NCI-H2107 (cell line): Measurements from ENCODE around the gene FRMD4B.

Experiments used
- DNase-seq: peaks from one replicate; lab custom pipeline; 2025; lab: John Stamatoyannopoulos, UW

FRMD4B gene

DNA sequence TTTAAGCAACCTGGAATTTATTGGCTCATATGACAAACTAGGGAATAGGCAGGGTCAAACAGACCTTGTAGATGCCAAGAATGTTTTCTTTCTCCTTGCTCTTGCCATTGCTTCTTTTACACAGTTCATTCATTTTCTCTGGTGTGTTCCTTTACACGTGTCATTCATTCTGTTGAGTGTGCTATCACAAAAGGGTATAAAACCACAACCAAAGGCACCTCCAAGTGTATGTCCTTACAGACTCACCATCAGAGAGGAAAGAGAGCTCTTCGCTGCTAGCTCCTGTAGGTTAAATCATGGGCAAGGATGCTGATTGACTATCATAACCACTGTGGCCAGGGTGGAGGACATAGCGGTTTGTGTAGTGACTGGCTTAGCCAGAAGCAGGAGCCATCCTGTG lies 19.2 kb upstream of the FRMD4B start:
- no peak for DNase-seq

DNA sequence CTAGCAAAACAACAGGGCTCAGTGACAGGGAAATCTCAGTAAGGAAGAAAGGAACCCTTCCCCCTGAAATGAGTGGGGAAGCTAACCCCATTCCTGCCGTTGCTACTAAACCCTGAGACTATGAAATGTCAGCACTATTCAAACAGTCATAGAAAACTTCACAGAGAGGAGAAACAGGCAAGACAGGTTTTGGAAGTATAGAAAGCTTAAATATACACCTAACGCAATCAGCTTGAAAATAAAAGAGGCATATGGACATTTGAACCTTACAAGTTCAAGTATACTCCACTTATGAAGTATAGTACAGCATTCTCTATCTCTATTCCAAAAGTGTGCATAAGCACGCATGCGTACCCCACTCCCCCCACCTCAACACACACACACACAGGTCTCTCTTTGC lies 17.6 kb upstream of the FRMD4B start:
- no peak for DNase-seq

DNA sequence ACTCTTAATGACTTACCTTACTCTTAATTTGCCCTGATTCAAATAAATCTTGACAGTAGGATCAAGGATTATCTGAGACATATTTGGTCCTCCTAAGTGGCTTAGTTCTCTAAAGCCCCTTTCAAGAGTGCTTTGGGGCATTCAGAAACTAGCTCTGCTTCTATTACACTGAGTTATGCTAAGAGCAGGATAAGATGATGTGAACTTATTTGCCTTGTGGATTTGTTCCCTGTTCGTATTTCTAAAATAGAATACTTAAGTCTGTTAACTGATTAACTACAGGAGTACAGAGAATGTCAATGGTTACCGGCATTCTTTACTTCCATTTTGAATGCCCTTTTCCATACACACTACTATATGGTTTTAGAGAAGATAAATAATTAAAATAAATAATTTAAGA lies 14.8 kb upstream of the FRMD4B start:
- no peak for DNase-seq

DNA sequence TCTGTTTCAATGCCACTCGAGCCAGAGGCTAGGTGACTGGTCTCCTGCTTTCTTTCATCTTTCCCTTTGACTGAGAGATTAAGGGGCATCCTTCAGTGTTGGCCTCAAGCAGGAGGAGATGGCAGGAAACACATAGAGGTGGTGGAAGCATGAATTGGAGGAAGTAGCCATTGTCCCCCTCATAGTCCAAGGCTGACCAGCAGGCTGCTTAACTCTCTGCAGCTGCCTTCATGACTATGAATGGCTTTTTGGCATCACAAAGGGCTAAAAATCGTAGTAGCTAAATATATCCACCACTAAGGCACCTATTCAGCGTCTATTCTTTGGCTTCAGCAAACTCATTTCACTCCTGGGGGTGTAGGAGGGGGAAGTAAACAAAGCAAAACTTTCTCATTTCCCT lies 7.0 kb upstream of the FRMD4B start:
- DNase-seq, result no peak

DNA sequence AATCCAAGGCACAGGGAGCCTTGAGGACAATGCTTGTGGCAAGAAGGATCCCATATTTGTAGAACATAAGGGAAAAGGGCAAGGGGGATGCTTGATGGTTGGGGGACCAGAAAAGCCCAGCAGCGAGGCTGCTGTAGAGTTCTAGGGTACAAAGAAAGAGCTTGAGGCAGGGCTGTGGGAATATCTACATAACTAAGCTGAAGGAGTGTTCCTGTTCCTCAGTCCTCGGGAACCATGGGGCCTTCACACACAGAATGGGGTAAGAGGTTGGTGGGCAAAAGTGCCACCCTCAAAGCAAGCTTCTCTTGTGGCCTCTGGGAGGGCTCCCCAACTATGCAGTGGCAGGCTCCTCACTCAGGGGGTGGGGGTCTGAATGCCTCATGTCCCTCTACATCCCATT lies 6.5 kb upstream of the FRMD4B start:
- no peak for DNase-seq

DNA sequence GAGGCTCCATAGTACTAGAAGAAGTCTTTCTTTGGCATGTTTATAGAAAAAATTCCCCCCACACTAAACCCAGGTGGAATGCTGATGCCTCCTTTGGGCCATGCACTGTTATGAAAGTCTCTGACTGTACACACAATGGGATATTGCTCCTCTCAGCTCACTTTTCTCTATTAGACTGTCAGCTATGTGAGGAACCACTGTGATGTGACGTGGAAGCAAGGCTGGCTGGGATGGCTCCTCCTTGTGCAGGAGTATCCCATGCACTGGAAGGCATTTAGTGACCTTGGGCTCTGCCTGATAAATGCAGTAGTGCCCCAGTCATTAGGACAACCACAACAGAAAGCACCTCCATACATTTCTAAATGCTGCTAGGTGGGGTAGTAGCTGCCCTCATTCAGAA lies 5.7 kb upstream of the FRMD4B start:
- DNase-seq, result no peak

DNA sequence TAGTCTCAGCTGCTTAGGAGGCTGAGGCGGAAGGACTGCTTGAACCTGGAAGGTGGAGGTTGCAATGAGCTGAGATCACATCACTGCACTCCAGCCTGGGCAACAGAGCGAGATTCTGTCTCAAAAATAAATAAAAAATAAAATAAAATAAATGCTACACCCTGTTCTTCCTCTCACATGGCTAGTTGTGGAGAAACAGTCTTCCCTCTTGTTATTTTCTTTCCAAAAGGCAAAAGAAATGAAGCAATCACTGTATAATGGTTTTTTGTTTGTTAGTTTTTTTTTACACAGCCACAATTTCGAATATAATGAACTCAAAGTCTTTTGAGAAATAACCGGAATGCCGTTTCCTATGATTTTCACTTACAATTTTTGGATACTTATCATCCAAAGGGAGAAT lies 4.9 kb upstream of the FRMD4B start:
- DNase-seq, result no peak

DNA sequence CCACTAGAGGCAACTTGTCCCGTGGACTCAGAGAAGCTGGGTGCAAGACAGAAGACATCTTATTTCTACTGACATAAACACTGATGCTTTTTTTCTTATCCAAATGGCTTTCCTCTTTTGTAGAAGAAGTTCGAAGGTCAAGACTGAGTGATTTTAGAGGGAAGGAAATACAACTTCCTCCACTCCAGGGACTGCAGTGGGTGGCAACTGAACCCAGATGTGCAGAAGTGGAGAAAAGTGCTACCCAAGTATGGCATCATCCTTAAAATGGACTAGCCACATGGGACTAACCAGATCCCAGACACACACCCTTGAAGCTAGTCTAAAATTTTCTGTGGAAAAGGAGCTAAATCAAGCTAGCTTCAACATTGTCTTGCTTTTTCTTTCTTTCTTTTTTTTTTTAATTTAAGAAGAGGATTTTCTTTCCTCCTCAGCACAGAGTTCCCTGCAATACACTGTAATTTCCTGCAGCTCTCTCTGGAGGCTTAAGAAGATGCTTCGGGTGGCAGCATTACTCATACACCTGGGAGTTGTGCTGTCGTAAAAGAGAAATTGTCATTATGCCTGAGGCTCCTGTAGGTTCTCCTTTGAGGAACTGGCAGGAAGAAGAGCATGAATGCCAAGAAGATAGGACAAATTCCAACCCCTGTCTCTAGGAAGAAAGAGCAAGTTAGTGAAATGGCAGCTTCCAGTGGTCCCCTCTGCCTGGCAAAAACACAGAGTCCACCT lies 3.8 kb upstream of the FRMD4B start:
- DNase-seq, result no peak

DNA sequence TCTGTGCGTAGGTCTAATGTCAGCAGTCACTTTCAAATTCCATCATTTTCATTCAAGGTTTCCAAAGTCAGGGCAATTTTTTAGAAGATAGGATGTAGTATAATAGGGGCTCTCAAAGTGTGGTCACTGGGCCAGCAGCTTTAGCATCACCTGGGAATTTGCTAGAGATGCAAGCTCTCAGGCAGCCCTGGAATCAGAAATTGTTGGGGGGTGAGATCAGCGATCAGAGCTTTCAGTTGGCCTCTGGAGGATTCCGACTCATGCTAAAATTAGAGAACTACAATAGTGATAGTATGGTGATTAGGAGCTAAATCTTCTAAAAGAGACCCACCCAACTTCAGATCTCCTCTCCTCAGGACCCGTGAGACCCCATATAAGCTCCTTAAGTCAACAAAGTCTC lies 2.4 kb upstream of the FRMD4B start:
- DNase-seq, result no peak

DNA sequence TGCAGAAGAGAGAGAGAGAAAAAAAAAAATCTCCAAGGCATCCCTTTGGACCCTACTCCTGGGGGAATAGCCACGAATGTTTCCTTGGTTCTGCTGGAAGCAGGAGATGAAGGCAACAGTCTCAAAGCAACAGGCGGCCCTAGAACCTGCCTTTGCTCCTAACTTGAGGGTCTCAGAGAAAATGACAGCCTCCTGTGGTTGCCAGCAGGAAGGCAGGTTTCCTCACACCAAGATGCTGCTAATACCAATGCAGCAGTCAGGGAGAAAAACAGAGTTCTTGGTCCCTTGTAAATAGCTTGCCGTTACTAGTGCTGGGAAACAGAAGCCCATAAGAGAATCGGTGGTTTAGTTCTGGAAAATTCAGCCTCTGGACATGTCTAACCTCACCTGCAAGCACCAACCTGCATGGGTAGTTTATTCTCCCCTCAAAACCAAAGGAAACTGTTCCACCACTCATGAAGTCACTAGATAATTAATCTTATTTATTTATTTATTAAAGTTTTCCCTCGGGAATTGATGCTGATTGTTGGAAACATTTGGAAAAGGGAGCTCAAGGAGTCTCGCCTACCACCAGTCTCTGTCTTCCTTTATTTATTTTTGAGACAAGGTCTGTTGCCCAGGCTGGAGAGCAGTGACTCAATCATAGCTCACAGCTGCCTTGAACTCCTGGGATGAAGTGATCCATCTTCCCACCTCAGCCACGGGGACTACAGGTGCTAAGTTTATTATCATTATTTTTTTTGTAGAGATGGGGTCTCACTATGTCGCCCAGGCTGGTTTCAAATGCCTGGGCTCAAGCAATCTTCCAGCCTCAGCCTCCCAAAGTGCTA lies 883 bp upstream of the FRMD4B start:
- DNase-seq, result no peak

DNA sequence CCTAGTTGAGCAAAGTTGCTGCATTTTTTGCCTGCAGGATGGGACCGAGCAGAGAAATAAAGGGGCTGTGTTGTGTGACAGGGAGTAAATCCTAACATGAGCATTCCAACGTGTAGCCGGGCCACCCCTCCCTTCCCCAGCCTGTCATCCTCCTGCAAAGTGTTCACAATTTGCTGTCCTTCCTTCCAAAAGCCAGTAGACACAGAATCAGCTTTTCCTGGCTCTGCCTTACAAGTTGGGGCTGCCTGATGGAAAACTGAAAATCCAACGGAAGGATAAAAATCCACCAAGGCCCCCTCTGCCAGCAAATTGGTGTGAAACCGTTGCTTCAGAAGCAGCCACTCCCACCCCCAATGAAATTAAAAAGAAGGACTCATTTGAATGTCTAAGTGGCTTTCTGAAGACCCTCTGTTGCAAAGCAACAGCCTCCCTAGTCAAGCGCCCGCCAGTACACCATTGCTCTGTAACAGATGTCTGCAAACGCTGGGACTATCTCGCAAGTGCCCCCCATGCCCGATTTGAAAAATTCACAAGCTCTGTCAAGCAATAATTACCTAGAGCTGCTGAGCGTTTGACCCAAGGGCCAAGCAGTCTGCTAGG lies 665 bp downstream of the FRMD4B start:
- DNase-seq, result no peak

DNA sequence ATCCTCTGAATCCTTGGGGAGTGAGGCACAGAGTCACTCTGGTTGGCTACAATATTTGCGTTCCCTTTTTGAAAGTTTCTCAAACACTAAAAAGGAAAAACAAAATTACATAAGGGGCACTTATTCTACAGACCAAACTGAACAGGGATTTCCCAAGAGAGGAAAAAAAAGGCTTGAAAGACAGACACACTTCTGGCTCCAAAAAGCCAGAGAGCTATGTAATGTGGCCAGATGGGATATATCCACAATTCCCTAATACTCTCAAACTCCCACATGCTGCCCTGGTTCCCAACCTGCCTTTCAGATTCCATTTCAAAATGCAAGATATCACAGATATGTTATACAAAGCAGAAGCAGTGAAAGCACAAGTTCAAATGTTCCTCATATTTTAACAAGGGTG lies 1.6 kb downstream of the FRMD4B start:
- no peak for DNase-seq

DNA sequence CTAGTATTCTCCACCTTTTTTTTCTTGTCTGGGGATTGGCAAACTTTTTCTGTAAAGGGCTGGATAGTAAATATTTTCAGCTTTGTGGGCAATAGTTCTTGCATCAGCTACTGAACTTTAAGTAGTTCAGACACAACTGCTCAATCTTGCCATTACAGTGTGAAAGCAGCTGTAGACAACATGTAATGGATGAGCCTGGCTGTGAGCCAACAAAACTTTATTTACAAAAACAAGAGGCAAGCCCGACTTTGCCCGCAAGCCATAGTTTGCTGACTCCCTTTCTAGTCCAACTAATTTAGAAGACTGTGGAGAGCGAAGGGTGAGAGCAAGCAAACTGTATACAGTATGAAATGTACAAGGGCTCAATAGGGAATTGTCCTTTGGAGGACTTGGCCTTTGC lies 6.2 kb downstream of the FRMD4B start:
- DNase-seq, result no peak

DNA sequence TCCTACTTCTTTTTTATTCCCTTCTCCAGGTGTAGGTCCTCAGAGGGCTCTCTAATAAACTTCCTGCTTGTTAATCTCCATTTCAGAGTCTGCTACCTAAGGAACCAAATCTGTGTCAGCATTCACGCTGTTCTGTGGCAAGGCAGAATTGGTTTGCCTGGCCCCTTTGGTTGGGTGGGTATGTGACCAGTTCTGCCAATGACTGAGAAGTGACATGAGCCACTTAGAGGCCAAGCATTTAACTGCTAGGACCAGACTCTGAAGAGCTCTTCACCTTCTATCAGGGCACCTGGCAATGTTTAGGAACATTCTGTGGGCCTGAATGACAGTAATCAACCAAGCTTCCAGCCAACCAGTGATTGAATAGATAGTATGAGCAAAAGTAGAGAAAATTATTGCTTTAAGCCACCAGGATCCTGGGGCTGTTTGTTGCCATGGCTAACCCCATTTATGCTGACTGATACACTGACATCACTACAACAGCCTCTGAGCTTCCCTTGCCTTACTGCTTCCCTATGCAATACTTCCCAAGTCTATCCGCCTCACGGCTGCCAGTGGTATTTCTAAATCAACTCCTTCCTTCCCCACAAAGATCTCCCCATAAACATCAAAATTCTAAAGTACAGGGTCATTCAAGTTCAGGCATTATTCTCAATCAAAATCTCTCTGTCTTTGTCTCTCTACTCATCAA lies 7.6 kb downstream of the FRMD4B start:
- no peak for DNase-seq

DNA sequence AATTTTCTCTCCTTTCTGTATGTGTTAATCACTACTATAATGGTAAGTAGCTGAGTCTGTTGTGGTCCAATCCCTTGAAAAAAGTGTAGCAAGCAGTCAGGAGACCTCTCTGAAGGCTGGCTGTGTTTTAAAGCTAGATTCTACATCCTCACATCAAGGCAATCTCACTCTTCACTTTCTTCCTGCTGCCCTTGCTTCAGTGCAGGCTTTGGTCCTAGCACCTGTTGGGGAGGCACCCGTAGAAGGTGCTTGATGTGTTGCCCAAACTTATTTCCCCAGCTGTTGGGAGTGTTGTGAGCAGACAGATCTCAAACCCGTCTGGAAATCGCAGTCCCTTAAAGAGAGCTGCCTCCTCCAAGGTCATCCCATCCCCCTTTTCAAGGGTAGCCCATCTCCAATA lies 8.6 kb downstream of the FRMD4B start:
- no peak for DNase-seq

DNA sequence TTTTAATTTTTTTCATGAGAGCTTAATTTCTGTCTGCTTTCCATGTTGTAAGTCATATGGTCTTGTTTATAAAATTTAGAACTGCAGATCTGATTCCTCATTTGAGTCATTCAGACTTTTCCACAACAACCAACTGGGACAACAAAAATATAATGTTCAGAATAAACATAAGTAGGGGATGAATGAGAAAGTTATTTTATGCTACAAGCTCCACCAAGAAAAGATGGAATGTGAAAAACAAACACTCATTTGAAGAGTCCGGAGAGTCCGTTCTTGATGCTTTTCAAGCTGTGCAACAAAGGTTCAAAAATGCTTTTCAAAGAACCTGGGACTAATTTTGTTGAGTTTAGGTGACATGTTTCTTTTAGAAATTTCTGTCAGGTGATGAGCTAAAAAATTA lies 9.2 kb downstream of the FRMD4B start:
- DNase-seq, result no peak

DNA sequence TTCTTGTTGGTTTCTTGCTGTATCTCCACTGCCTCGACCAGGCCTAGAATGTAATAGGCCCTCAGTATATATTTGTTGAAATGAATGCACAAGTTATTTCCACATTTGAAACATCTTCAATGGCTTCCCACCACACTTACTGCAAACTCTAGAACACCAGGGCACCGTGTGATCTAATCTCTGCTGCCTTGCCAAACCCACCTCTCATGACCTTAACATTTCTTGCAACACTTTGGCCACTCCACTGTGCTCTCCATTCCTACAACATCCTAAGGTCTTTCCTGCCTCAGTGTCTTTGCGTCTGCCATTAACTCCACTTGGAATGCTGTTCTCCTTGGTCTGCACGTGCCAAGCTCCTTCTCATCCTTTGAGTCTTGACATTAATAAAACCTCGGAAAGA lies 14.1 kb downstream of the FRMD4B start:
- no peak for DNase-seq

DNA sequence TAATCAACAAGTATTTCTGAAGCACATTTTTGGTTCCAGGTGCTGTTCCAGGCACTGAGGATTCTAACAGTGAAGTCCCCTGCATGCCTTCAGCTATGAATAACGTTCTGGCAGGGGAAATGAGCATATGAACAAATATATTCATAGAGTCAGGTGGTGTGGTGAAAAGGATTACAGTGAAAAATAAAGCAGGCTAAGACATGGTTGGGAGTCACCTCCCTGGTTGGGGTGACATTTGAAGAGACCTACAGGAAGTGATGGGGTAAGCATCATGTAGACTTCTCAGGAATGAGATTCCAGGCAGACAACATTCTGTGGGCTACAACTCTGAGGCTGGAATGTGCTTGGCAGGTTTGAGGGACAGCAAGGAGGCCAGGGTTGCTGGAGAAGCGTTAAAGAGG lies 15.0 kb downstream of the FRMD4B start:
- DNase-seq, result no peak

DNA sequence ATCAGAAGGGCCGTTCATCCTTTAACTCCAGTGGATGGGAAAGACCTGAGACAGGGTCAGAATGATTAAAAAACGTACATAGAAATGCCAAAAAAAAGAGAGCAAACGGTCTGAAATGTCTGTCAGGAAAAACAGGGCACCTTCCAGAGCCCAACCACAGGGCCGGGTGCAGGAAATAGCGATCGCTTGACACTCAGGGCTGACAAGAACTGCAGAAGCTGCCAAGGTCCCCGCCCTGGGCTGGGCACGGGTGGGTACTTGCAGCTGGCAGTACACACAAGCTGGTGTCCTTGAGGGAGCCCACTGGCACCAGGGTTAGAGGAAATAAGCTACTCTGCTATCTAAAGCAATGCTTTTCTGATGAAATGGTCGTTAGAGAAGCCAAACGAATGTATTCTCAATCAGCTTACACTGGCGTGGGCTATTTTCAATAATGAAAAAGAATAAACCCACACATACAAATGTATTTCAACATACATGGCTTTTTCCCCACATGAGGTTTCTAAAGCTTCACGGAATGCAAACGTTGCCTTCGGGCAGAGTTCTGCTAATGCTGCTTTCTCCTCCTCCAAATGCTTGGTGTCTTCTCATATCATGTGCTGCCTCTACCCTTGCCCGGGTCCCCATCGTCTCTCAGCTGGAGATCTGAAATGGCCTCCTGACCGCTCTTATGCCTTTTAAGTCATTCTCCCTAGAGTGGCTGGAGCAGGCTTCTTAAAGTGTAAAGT lies 15.6 kb downstream of the FRMD4B start:
- no peak for DNase-seq

DNA sequence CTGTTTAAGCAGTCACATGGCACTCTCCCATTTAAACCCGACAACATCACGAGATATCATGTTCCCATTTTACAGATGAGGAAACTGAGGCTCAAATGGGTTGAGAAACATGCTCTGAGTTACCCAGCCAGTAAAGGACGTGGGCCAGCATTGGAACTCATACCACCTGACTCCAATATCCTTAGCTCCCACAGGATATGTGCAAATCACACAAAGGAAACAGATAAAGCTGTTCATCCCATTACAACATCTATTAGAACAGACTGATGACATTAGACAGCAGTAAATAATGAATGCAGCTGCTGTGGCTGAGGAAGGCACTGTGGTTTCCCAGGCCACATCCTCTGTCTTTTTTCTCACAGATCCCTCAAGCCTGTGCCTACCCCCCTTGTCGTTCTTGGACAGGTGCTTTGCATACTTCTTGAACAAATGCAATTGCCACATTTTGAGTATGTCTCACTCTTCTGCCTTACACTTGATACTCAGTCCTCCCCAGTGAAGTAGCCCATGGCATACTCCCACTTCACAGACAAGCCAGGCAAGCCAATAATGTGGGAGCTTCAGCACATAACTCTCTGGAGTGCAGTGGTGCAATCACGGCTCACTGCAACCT lies 17.7 kb downstream of the FRMD4B start:
- DNase-seq, result no peak

DNA sequence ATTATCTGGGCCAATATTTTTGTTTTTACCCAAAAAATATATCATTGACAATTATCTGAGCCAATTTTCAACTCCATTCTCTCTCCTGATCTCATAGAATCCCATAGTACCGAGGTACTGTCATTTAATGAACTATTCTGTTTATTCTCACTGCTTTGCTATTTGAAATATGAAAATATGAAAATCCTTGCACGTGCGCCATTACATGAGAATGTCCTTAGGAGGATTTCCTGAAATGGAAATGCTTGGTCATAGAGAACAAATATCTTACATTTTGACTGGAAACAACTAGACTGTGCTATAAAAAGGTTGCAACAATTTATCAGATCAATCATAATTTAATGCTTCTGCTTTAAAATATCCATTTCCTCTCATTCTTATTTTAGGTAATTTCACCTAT lies 18.3 kb downstream of the FRMD4B start:
- DNase-seq, result no peak

DNA sequence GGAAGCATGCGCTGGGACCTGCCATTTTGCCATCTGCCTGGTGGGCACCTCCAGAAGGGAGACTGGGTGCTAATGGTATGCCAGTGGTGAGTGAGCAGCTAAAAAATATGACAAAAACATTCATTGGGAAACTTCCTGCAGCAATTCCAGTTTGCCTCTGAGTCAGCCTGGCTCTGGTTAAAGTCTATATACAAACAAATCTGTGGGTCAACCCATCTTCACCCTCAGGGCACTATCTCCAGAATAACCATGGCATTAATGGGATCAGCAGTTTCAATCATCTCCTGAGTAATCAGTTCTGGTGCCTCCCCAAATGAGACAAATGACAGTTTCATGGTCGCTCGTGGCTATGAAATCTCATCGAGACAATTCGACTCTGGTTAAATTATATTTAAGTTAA lies 21.5 kb downstream of the FRMD4B start:
- DNase-seq, result no peak
